ENCODE results near the gene NRXN3. TPM values are rescaled to one million over a fixed set of nuclear protein-coding genes. Genes with fewer than 3 reads are reported as not detected.

Gene NRXN3
- total and polyA plus RNA-seq, 2 experiments from 2014 or later: 0.08 to 0.11 TPM

DNA sequence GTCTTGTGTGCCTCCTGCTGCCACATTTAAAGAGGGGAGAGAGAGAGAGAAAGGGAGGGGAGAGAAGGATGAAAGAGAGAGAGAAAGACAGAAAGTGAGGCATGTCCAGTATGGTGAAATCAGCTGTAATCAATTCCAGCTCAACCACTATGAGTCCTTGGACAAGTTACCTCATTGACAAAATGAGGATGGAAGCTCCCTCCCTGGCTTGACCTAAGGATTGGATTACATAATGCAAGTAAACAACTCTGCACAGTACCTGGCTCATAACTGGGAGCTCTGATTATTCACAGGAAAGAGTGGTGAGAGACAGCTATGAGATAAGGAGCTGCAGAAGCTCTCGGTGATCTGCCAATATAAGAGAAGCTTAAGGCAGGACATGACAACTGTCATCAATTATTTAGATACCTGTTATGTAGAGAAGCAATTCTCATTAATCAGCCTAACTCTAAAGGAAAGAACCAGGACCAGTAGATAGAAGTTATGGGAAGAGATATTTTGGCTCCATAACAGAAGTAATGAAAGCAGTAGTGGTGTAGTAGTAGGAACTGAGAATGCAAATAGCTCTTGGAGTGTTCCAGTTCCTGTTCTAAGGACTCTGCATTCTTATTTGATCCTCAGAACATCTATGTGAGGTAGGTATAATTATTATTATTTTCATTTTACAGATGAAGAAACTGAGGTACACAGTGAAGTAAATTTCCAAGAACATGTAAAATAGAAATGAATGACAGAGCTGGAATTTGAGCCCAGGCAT lies 1249.6 kb downstream of the NRXN3 start:
- Histone ChIP-seq H3K27me3 (replicated peaks; ENCODE audit: insufficient read depth) (no peaks in the 10 kb centered on the region), H4K20me1 (ENCODE audit: insufficient read depth) (no peaks in the 10 kb centered on the region), H3K27ac (no peak overlapping the region), H3K9me3 (ENCODE audit: low read depth) (no peaks in the 10 kb centered on the region), H3K4me3 (no peak overlapping the region), H3K9ac (no peak overlapping the region), H3K4me1 (ENCODE audit: insufficient read depth) (no peaks in the 10 kb centered on the region), H3F3A (ENCODE audit: insufficient read depth) (no peaks in the 10 kb centered on the region), H3K4me2 (ENCODE audit: unreplicated experiment) (no peak overlapping the region), H3K9me2 (ENCODE audit: insufficient read depth) (no peaks in the 10 kb centered on the region), H3K79me2 (ENCODE audit: insufficient read depth) (no peaks in the 10 kb centered on the region), H3K36me3 (ENCODE audit: low read depth) (no peaks in the 10 kb centered on the region), H2AFZ (no peak overlapping the region)
- no peak for DNase-seq
- WGBS, 2 experiments (ENCODE audit: low coverage in 1 of 2, low lambda C conversion rate in 2 of 2, missing lambda C conversion rate in 2 of 2): 24 to 44% methylated on average over 1 of the region's 1 CpG
- TF ChIP-seq EZH2 (IDR thresholded peaks at IDR 0.05; ENCODE audit: insufficient read depth, poor library complexity, severe bottlenecking) (no peak), EZH2phosphoT487 (IDR thresholded peaks at IDR 0.05; ENCODE audit: insufficient read depth, low read depth) (no peak)
- in situ Hi-C loops (cut with MboI): no loop called here

DNA sequence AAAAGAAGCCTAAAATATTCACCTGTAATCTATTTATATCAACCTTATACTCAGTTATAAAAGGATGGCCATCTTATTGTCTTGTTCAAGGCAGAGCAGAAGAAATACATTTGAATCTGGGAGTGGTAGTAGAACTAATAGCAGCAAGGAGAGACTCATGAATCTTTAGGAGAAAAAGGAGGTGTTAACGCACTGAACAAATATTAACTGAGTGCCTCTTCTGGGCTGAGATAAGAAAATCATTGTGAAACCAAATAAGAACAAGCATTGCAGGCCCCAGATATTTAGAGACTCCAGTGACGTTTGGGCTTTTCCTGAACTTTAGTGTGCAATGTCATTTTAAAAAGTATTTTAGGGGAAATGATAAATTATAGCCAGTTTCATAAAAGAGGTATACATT lies 1250.6 kb downstream of the NRXN3 start:
- H3F3A ChIP-seq (ENCODE audit: insufficient read depth): no peaks in the 10 kb centered on the region
- in situ Hi-C loops (cut with MboI): no loop called here
- H3K9me2 ChIP-seq (ENCODE audit: insufficient read depth): no peaks in the 10 kb centered on the region
- no peaks in the 10 kb centered on the region for H3K36me3 ChIP-seq (ENCODE audit: low read depth)
- WGBS, 2 experiments (ENCODE audit: low coverage in 1 of 2, low lambda C conversion rate in 2 of 2, missing lambda C conversion rate in 2 of 2): 7 to 12% methylated on average over 2 of the region's 2 CpGs
- no peaks in the 10 kb centered on the region for H3K4me1 ChIP-seq (ENCODE audit: insufficient read depth)
- no peaks in the 10 kb centered on the region for H3K79me2 ChIP-seq (ENCODE audit: insufficient read depth)
- no peak for TF ChIP-seq EZH2 (IDR thresholded peaks at IDR 0.05; ENCODE audit: insufficient read depth, poor library complexity, severe bottlenecking)
- no peak for TF ChIP-seq EZH2phosphoT487 (IDR thresholded peaks at IDR 0.05; ENCODE audit: insufficient read depth, low read depth)
- H3K27ac ChIP-seq: no peak overlapping the region
- H3K9me3 ChIP-seq (ENCODE audit: low read depth): no peaks in the 10 kb centered on the region
- no peak overlapping the region for H3K9ac ChIP-seq
- H4K20me1 ChIP-seq (ENCODE audit: insufficient read depth): no peaks in the 10 kb centered on the region
- no peak overlapping the region for H2AFZ ChIP-seq
- DNase-seq: no peak
- no peak overlapping the region for H3K4me2 ChIP-seq (ENCODE audit: unreplicated experiment)
- H3K4me3 ChIP-seq: no peak overlapping the region
- H3K27me3 ChIP-seq (replicated peaks; ENCODE audit: insufficient read depth): no peaks in the 10 kb centered on the region

DNA sequence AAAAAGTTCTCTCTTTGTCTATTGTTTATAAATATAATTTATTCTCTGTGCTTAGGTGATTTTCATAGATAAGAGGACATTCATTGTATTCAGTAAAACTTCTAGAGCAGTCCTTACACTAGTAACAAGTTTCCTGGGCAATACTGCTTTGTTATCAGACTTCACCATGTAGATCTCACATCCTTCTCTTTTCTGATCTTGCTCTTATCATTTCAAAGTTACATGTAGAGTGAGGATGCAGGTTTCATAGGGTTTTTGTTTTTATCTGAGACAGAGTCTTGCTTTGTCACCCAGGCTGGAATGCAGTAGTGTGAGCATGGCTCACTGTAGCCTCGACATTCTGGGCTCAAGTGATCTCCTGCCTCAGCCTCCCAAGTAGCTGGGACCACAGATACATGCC lies 1251.6 kb downstream of the NRXN3 start:
- Histone ChIP-seq H3K9me2 (ENCODE audit: insufficient read depth) (no peaks in the 10 kb centered on the region), H3K9ac (no peak overlapping the region), H4K20me1 (ENCODE audit: insufficient read depth) (no peaks in the 10 kb centered on the region), H3F3A (ENCODE audit: insufficient read depth) (no peaks in the 10 kb centered on the region), H3K4me3 (no peak overlapping the region), H3K36me3 (ENCODE audit: low read depth) (no peaks in the 10 kb centered on the region), H3K9me3 (ENCODE audit: low read depth) (no peaks in the 10 kb centered on the region), H3K4me2 (ENCODE audit: unreplicated experiment) (no peak overlapping the region), H3K27ac (no peak overlapping the region), H2AFZ (no peak overlapping the region), H3K27me3 (replicated peaks; ENCODE audit: insufficient read depth) (no peaks in the 10 kb centered on the region), H3K79me2 (ENCODE audit: insufficient read depth) (no peaks in the 10 kb centered on the region), H3K4me1 (ENCODE audit: insufficient read depth) (no peaks in the 10 kb centered on the region)
- TF ChIP-seq EZH2phosphoT487 (IDR thresholded peaks at IDR 0.05; ENCODE audit: insufficient read depth, low read depth) (no peak), EZH2 (IDR thresholded peaks at IDR 0.05; ENCODE audit: insufficient read depth, poor library complexity, severe bottlenecking) (no peak)
- in situ Hi-C loops (cut with MboI): no loop called here
- WGBS, 2 experiments (ENCODE audit: low coverage in 1 of 2, low lambda C conversion rate in 2 of 2, missing lambda C conversion rate in 2 of 2): 0 to 8% methylated on average over 1 of the region's 1 CpG
- no peak for DNase-seq

DNA sequence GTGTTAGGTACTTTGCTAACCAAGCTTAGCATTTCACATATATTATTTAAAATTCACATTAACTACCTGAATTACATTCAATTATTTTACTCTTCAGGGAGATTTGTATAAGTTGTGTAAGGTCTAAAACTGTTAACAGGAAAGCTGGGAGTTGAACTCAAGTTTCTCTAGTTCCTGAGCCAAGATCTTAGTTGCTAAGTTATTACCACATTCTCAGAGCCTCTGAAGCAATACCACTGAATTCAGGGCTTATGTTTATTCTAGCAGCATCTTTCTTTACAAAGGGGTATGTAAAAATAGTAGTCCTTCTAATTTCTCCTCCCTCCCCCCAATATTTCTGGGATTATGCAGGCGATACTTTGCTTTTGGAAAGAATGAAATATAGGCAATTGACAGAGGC lies 1254.3 kb downstream of the NRXN3 start:
- 12 to 16% methylated on average over 1 of the region's 1 CpG for WGBS, 2 experiments (ENCODE audit: low coverage in 1 of 2, low lambda C conversion rate in 2 of 2, missing lambda C conversion rate in 2 of 2)
- Histone ChIP-seq H3F3A (ENCODE audit: insufficient read depth) (no peaks in the 10 kb centered on the region), H4K20me1 (ENCODE audit: insufficient read depth) (no peaks in the 10 kb centered on the region), H3K27ac (no peak overlapping the region), H3K27me3 (replicated peaks; ENCODE audit: insufficient read depth) (no peaks in the 10 kb centered on the region), H3K36me3 (ENCODE audit: low read depth) (no peaks in the 10 kb centered on the region), H3K9ac (no peak overlapping the region), H3K4me3 (no peak overlapping the region), H2AFZ (no peak overlapping the region), H3K4me1 (ENCODE audit: insufficient read depth) (no peaks in the 10 kb centered on the region), H3K9me3 (ENCODE audit: low read depth) (no peaks in the 10 kb centered on the region), H3K9me2 (ENCODE audit: insufficient read depth) (no peaks in the 10 kb centered on the region), H3K4me2 (ENCODE audit: unreplicated experiment) (no peak overlapping the region), H3K79me2 (ENCODE audit: insufficient read depth) (no peaks in the 10 kb centered on the region)
- in situ Hi-C loops (cut with MboI): no loop called here
- TF ChIP-seq EZH2phosphoT487 (IDR thresholded peaks at IDR 0.05; ENCODE audit: insufficient read depth, low read depth) (no peak), EZH2 (IDR thresholded peaks at IDR 0.05; ENCODE audit: insufficient read depth, poor library complexity, severe bottlenecking) (no peak)
- DNase-seq: no peak
